HepG2 (cell line): ENCODE measurements around the gene CD79A. TPM values are rescaled to one million over a fixed set of nuclear protein-coding genes. Genes with fewer than 3 reads are reported as not detected.

Experiments
- ATAC-seq: fragments of 200-7000 bp; cut with Tn5 transposase; 3 replicates; pipeline ENCODE4 v1.9.1; 2020; ENCODE audit warnings: mild to moderate bottlenecking, moderate library complexity
- BruUV-seq: library from RNA; stranded (reverse); fragments of 400-500 nt; replicated peaks from 2 replicates; lab custom pipeline; 2021; lab: Mats Ljungman, UMichigan
- CTCF ChIA-PET: fragments of 300-600 bp; formaldehyde crosslinking; extraction: SDS; loops from one replicate; lab custom pipeline; 2021; ENCODE audit warnings: low total read pairs, inconsistent platforms, low intra/inter-chr PET ratio; lab: Yijun Ruan, JAX
- POLR2A ChIA-PET: fragments of 350-600 bp; sonication (Branson Sonifier 250); formaldehyde crosslinking; loops from one replicate; lab custom pipeline; 2020; ENCODE audit warnings: antibody characterized with exemption, inconsistent platforms; lab: Yijun Ruan, JAX
- DNase-seq: peaks from one replicate; pipeline ENCODE4 v3.0.0-alpha.2; 2015; ENCODE audit warnings: low spot score
- FAIRE-seq: peaks from 3 replicates; lab custom pipeline; 2011; peaks lifted over from hg19 to GRCh38; lab: Jason Lieb, UNC
- H2AFZ ChIP-seq: one replicate; pipeline ENCODE4 v1.6.1; 2011; ENCODE audit warnings: low read length, inconsistent platforms
- H3K27ac ChIP-seq: fragments of 300-600 bp; 3 replicates; pipeline ENCODE4 v1.8.0; 2011; ENCODE audit warnings: mixed run types, mild to moderate bottlenecking, mixed read lengths, low read length, inconsistent platforms; ENCODE audit not compliant: insufficient read depth; ENCODE audit errors: extremely low read length
- H3K27me3 ChIP-seq, 2 experiments: fragments of 200-600 bp in 1 of 2; 2 replicates in 1 of 2; 3 replicates in 1 of 2; pipeline versions ENCODE4 v1.6.0 to v1.8.0; 2011; ENCODE audit warnings: low read length in 2 of 2, mild to moderate bottlenecking in 2 of 2, moderate library complexity in 2 of 2, inconsistent platforms in 1 of 2; ENCODE audit not compliant: insufficient read depth in 2 of 2, control insufficient read depth in 1 of 2
- H3K36me3 ChIP-seq, 2 experiments: fragments of 200-600 bp in 1 of 2; replicated peaks in 1 of 2; 2 replicates in 1 of 2; 3 replicates in 1 of 2; pipeline versions ENCODE4 v1.5.1 to v1.8.0; 2011; ENCODE audit warnings: low read length in 2 of 2, inconsistent platforms in 1 of 2; ENCODE audit not compliant: insufficient read depth in 2 of 2, control insufficient read depth in 1 of 2
- H3K4me1 ChIP-seq: 2 replicates; pipeline ENCODE4 v1.5.1; 2012; ENCODE audit warnings: low read length, inconsistent platforms; ENCODE audit not compliant: insufficient read depth
- H3K4me2 ChIP-seq: 2 replicates; pipeline ENCODE4 v1.6.0; 2011; ENCODE audit warnings: low read depth, low read length, inconsistent platforms
- H3K4me3 ChIP-seq, 3 experiments: fragments of 200-600 bp in 1 of 3; sonication (generic), shearing (Covaris generic) in 1 of 3; replicated peaks in 1 of 3; 2 replicates each; pipeline ENCODE4 v1.5.1; 2011 to 2016; ENCODE audit warnings: low read length in 3 of 3, inconsistent platforms in 2 of 3, low read depth in 2 of 3, mild to moderate bottlenecking in 2 of 3, control low read depth in 1 of 3, mixed read lengths in 1 of 3; ENCODE audit not compliant: insufficient read depth in 1 of 3
- H3K79me2 ChIP-seq: one replicate; pipeline ENCODE4 v1.6.1; 2011; ENCODE audit warnings: low read length, inconsistent platforms; ENCODE audit not compliant: insufficient read depth
- H3K9ac ChIP-seq: 2 replicates; pipeline ENCODE4 v1.6.0; 2011; ENCODE audit warnings: mild to moderate bottlenecking, low read depth, low read length, inconsistent platforms; ENCODE audit not compliant: insufficient read depth
- H3K9me3 ChIP-seq: 2 replicates; pipeline ENCODE4 v1.5.1; 2012; ENCODE audit warnings: mild to moderate bottlenecking, low read length
- H4K20me1 ChIP-seq: 2 replicates; pipeline ENCODE4 v1.6.0; 2011; ENCODE audit warnings: inconsistent platforms, mild to moderate bottlenecking, low read length, moderate library complexity; ENCODE audit not compliant: insufficient read depth
- AGO2 ChIP-seq: fragments of 200-400 bp; formaldehyde crosslinking; optimal IDR thresholded peaks from 2 replicates; pipeline ENCODE3; 2017; ENCODE audit warnings: mild to moderate bottlenecking, low read depth, low read length, moderate library complexity
- DPF2 ChIP-seq: sonication (generic); formaldehyde crosslinking; IDR thresholded peaks from 2 replicates; pipeline ENCODE4 v1.4.0; 2020; ENCODE audit warnings: mild to moderate bottlenecking, low read depth, missing genetic modification reagents, borderline replicate concordance
- FOXA1 ChIP-seq, 2 experiments: fragments of 450-650 bp in 1 of 2; sonication (generic) in 1 of 2; formaldehyde crosslinking in 1 of 2; IDR thresholded peaks; 2 replicates each; pipeline versions ENCODE4 v1.4.0 to v1.6.1; 2016 to 2020; ENCODE audit warnings: missing genetic modification reagents in 1 of 2
- GTF3A ChIP-seq: sonication (generic); formaldehyde crosslinking; conservative IDR thresholded peaks from 2 replicates; pipeline ENCODE4 v1.4.0; 2020; ENCODE audit warnings: mild to moderate bottlenecking, missing genetic modification reagents
- HNRNPL ChIP-seq: fragments of 200-400 bp; formaldehyde crosslinking; IDR thresholded peaks from 2 replicates; pipeline ENCODE4 v1.6.1; 2017; ENCODE audit warnings: mild to moderate bottlenecking, low read depth, low read length
- KDM3A ChIP-seq: IDR thresholded peaks from 2 replicates; pipeline ENCODE4 v1.6.1; 2018; ENCODE audit warnings: low read depth, missing compliant biosample characterization
- NFYC ChIP-seq: IDR thresholded peaks from 2 replicates; pipeline ENCODE4 v1.6.1; 2016; ENCODE audit warnings: missing genetic modification reagents, missing compliant biosample characterization
- POLR2A ChIP-seq, 2 experiments: IDR thresholded peaks; 2 replicates each; pipeline ENCODE4 v1.6.1; 2011; ENCODE audit warnings: low read depth in 2 of 2, low read length in 2 of 2, mild to moderate bottlenecking in 1 of 2, moderate library complexity in 1 of 2; ENCODE audit not compliant: insufficient read depth in 1 of 2
- POLR2AphosphoS5 ChIP-seq: IDR thresholded peaks from 2 replicates; pipeline ENCODE4 v1.6.1; 2012; ENCODE audit warnings: low read depth, low read length
- SRF ChIP-seq: IDR thresholded peaks from 2 replicates; pipeline ENCODE4 v1.6.1; 2011; ENCODE audit warnings: mild to moderate bottlenecking, low read depth, low read length, moderate library complexity
- U2AF2 ChIP-seq: fragments of 200-400 bp; formaldehyde crosslinking; IDR thresholded peaks from 2 replicates; pipeline ENCODE4 v1.6.1; 2017; ENCODE audit warnings: low read depth, mild to moderate bottlenecking, low read length
- ZIK1 ChIP-seq: sonication (generic); formaldehyde crosslinking; IDR thresholded peaks from 2 replicates; pipeline ENCODE4 v1.5.0; 2020; ENCODE audit warnings: mild to moderate bottlenecking, low read depth, missing genetic modification reagents, borderline replicate concordance
- ZMYM3 ChIP-seq: sonication (generic); formaldehyde crosslinking; IDR thresholded peaks from 2 replicates; pipeline ENCODE4 v1.5.1; 2020; ENCODE audit warnings: mild to moderate bottlenecking, missing genetic modification reagents
- WGBS: methylation state at CpG from one replicate; pipeline ENCODE4 v1.1.6; 2017; ENCODE audit warnings: low lambda C conversion rate; 5-methylcytosine and 5-hydroxymethylcytosine counted together
- in situ Hi-C: cut with HindIII; loops from 2 replicates; pipeline ENCODE4 v1.10.0; 2017; ENCODE audit warnings: low pct_unique_long_range_greater_than_20kb; ENCODE audit not compliant: extremely low pct_ligation_motif_present
- intact Hi-C: fragments of 100-400 bp; cut with micrococcal nuclease; formaldehyde crosslinking; loops from one replicate; pipeline ENCODE4 v1.10.0; 2022; ENCODE audit not compliant: unreplicated experiment
- polyA plus RNA-seq, 8 experiments: library from polyadenylated mRNA; depleted of rRNA in 3 of 8; stranded (reverse) in 7 of 8; unstranded in 1 of 8; fragments of >200 nt; fragmentation: Illumina TruSeq in 4 of 8; extraction: Trizol in 4 of 8; gene quantifications; 2 replicates each; pipeline versions ENCODE4 v1.2.1 to v1.2.3, GENCODE V29; 2011 to 2016; ENCODE audit warnings: low read depth in 4 of 8, missing spikeins in 1 of 8, mixed read lengths in 1 of 8; ENCODE audit not compliant: insufficient read depth in 1 of 8
- total RNA-seq, 5 experiments: library from RNA; depleted of rRNA; stranded (reverse); fragments of >200 nt; fragmentation: Illumina TruSeq; extraction: Trizol; gene quantifications; 2 replicates each; pipeline ENCODE4 v1.2.3, GENCODE V29; 2016; ENCODE audit warnings: low read depth in 1 of 5
- TF ChIP-seq, protein P1 (sequence below): sonication (generic); formaldehyde crosslinking; IDR thresholded peaks from 2 replicates; pipeline ENCODE4 v1.8.1; 2023; ENCODE audit warnings: mild to moderate bottlenecking, inconsistent platforms, moderate library complexity, missing genetic modification reagents, borderline replicate concordance

Gene CD79A
- total and polyA plus RNA-seq, 2 of the 13 experiments (the other 11 are each of a cell fraction or from before 2014, with no cell fraction given) = 0.24 to 0.33 TPM

DNA sequence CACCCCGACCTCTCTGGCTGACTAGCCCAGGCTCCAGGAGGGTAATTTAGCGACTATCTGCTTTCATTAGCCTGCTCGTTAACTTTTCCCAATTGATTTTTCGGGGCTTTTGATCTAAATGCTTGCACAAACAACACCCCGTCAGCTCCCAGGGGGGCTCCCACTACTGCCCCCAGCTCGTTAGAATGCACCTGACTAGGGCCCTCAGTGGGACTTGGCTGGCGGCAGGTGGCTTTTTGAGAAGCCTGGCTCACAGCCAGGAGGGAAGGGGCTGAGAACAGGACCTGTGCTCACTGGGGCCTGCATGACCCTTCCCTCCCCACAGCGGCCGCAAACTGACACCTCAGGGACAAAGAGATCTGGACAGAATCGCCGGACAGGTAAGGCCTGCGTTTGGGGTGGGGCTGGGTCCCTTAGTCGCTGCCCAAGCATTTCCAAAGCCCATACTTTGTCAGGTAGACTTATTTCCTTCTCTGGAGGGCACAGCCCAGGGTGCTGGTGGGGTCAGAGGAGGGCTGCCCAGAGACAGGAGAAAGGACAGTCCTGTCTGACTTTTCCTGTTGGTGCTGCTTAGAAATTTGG is 7.6 kb upstream of the CD79A start:
- intact Hi-C loops (no loop called here), in situ Hi-C loops (no loop called here)
- no peak overlapping the region for H3K9ac ChIP-seq
- peaks cover 77% of the 10 kb centered on the region for H4K20me1 ChIP-seq
- TF ChIP-seq NFYC (CRISPR knock-in tag) (no peak), KDM3A (CRISPR knock-in tag) (no peak), FOXA1 (IDR thresholded peaks at IDR 0.05) (no peak), FOXA1 (CRISPR knock-in tag; IDR thresholded peaks at IDR 0.05) (no peak), ZMYM3 (no peak), POLR2AphosphoS5 (peak; percentile 43; the same call in 1 of the 2 replicates), AGO2 (peak; percentile 82), GTF3A (CRISPR knock-in tag) (no peak), ZIK1 (no peak), POLR2A (IDR thresholded peaks at IDR 0.05; ENCODE audit: insufficient read depth in 1 of 2, low read depth in 2 of 2, low read length in 2 of 2) (peak in 1 of 2 experiments; percentile 43; a peak in 2 of 4 replicates), HNRNPL (0 out of 2 replicates have a peak, but pooled peaks have one; percentile 28), DPF2 (no peak), SRF (no peak), U2AF2 (no peak)
- TF ChIP-seq, protein P1, sequence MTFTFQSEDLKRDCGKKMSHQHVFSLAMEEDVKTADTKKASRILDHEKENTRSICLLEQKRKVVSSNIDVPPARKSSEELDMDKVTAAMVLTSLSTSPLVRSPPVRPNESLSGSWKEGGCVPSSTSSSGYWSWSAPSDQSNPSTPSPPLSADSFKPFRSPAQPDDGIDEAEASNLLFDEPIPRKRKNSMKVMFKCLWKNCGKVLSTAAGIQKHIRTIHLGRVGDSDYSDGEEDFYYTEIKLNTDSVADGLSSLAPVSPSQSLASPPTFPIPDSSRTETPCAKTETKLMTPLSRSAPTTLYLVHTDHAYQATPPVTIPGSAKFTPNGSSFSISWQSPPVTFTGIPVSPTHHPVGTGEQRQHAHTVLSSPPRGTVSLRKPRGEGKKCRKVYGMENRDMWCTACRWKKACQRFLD (CRISPR knock-in tag) = no peak
- H3K27me3 ChIP-seq = no peaks in the 10 kb centered on the region
- no peaks in the 10 kb centered on the region for H3K9me3 ChIP-seq
- CTCF ChIA-PET = no interaction called here
- H3K79me2 ChIP-seq = peaks cover 26% of the 10 kb centered on the region
- H3K4me2 ChIP-seq = no peak overlapping the region
- 90% methylated on average over 10 of the region's 13 CpGs for WGBS
- no peak for FAIRE-seq
- H3K4me1 ChIP-seq = peaks cover 55% of the 10 kb centered on the region
- POLR2A ChIA-PET = interaction anchor here (6.9 kb wide), 1 partner anchor 10 kb away, joined by 72 read pairs; the partner anchor contains the start of gene RPS19
- no peak for DNase-seq
- ATAC-seq = no peak
- no peak overlapping the region for H3K4me3 ChIP-seq
- no TSS peak for BruUV-seq
- H2AFZ ChIP-seq = no peak overlapping the region
- no peak overlapping the region for H3K27ac ChIP-seq
- peaks cover 23 to 63% of the 10 kb centered on the region in 2 experiments for H3K36me3 ChIP-seq
